ENCODE measurements around the gene RERE. TPM values are rescaled to one million over a fixed set of nuclear protein-coding genes. Genes with fewer than 3 reads are reported as not detected.

RERE gene
- total and polyA plus RNA-seq, 12 donors: 46.5 to 163 (median 139) TPM

DNA sequence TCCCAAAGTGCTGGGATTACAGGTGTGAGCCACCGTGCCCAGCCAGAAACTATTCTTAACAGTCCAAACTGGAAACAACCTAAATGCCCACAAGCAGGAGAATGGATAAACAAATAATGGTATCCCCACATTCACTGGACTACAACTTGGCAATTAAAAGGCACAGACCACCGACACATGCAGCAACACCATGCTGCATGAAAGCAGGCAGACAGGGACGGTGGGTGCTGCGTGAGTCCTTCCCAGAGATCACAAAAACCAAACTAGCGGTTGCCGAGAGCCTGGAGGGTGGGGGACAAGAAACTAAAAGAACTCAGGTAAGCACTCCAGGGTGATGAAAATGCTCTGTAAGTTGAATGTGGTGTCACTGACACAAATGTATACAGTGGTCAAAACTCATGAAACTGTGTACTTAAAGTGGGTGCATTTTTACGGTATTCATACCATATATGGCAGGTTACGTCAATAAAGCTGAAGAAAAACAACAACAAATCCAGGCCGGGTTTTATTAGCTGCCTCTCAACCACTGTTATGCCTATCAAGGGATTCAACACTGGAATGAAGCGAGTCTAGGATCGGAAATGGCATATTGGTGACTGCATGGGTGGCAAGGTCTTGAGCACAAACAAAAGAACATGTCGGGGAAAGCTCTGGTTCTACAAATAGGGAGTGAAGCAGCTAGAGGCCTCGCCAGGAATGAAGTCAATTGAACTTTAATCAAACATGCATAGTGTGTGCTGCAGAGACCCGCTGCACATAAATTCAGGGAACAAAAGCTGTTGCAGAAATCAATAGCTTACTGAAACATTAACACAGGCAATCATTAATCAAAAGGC is 447.2 kb downstream of the RERE start:
- Histone ChIP-seq H3K4me1 (peaks cover 38 to 99% (median 86%) of the 10 kb centered on the region in 9 donors), H3K27me3 (no peaks in the 10 kb centered on the region), H3K9me3 (no peaks in the 10 kb centered on the region), H3K36me3 (peaks cover 0 to 52% (median 0%) of the 10 kb centered on the region in 9 donors), H3K4me3 (peak overlapping the region in 1 of 10 donors; percentile 20), H3K27ac (peak overlapping the region; percentile 57 to 93 (median 87))
- TF ChIP-seq, protein P1, sequence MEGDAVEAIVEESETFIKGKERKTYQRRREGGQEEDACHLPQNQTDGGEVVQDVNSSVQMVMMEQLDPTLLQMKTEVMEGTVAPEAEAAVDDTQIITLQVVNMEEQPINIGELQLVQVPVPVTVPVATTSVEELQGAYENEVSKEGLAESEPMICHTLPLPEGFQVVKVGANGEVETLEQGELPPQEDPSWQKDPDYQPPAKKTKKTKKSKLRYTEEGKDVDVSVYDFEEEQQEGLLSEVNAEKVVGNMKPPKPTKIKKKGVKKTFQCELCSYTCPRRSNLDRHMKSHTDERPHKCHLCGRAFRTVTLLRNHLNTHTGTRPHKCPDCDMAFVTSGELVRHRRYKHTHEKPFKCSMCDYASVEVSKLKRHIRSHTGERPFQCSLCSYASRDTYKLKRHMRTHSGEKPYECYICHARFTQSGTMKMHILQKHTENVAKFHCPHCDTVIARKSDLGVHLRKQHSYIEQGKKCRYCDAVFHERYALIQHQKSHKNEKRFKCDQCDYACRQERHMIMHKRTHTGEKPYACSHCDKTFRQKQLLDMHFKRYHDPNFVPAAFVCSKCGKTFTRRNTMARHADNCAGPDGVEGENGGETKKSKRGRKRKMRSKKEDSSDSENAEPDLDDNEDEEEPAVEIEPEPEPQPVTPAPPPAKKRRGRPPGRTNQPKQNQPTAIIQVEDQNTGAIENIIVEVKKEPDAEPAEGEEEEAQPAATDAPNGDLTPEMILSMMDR (IDR thresholded peaks at IDR 0.05): no peak
- 57 to 61% methylated on average over 14 of the region's 14 CpGs for WGBS, 2 donors
- DNase-seq: peak in 1 of 2 donors; percentile 17
- no peak for ATAC-seq
- intact Hi-C loops (cut with DNase I): loop anchor here in 8 of 10 donors (5.0 kb wide), 2 partner anchors 37 to 52 kb away; no protein-coding TSS in a partner anchor

DNA sequence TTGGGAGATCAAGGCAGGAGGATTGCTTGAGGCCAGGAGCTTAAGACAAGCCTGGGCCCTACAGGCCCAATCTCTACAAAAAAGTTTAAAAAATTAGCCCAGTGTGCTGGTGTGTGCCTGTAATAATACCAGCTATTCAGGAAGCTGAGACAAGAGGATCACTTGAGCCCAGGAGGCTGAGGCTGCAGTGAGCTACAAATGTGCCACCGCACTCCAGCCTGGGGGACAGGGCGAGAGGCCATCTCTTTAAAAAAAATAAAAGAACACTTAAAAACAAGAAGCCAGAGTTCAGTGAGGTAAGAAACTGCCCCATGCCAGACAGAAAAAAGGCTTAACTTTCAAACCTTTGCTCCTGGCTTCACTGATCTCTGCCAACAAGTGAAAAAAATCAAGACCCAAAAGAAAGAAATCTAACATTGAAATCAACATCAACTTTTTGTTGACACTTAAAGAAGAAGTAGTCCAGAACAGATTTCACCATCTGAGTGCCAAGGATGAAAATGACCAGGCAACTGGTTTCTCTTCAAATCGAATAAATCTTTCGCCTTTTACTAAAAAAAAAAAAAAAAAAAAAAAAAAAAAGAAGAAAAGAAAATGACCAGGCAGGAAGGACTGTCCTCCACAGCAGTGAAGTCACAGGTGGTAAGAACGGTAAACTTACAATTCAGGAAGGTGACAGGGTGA is 448.3 kb downstream of the RERE start:
- H3K27ac ChIP-seq: peak overlapping the region in 7 of 10 donors; percentile 83 to 93 (median 89)
- TF ChIP-seq, protein P1 (IDR thresholded peaks at IDR 0.05): no peak
- ATAC-seq (no peak), DNase-seq (no peak)
- WGBS, 2 donors: 65 to 70% methylated on average over 5 of the region's 5 CpGs
- intact Hi-C loops (cut with DNase I): loop anchor here in 1 of 10 donors (10.0 kb wide), 1 partner anchor 156 kb away; no protein-coding TSS in a partner anchor
- no peak overlapping the region for H3K4me3 ChIP-seq
- peaks cover 43 to 100% (median 89%) of the 10 kb centered on the region in 9 donors for H3K4me1 ChIP-seq
- H3K36me3 ChIP-seq: peaks cover 0 to 64% (median 3%) of the 10 kb centered on the region in 9 donors
- H3K27me3 ChIP-seq: no peaks in the 10 kb centered on the region
- no peaks in the 10 kb centered on the region for H3K9me3 ChIP-seq

DNA sequence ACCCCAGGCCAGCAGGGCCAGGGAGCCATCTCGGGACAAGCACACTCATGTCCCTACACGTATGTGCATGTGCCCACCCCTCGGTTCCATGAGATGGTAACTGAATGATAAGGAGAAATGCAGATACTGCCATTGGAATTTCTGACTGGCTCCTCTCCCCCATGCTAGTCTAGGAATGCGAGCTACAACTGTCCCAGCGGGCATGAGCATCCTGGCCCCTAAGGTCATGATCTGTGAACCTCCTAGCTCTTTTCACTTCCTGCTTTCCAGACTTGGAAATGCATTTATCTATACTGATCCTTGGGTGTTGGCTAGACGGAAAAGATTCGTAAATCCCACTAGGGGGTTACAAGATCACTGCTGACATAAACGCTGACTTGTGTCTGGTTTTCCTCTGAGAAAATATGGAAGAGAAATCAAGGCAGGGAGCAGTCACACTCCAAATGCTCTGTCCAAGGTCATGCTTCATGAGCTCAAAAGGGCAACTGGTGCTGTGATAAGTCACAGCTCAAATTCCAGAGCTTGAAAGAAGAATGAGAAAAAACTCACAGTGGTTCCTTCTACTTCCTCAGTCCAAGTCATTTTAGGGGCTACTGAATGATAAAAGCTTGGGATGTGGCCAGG is 449.8 kb downstream of the RERE start:
- H3K27ac ChIP-seq: peak overlapping the region; percentile 19 to 93 (median 79)
- 42 to 54% methylated on average over 8 of the region's 8 CpGs for WGBS, 2 donors
- no peaks in the 10 kb centered on the region for H3K9me3 ChIP-seq
- DNase-seq (peak in 1 of 2 donors; percentile 9), ATAC-seq (no peak)
- intact Hi-C loops (cut with DNase I): loop anchor here in 1 of 10 donors (10.0 kb wide), 1 partner anchor 157 kb away; no protein-coding TSS in a partner anchor
- no peaks in the 10 kb centered on the region for H3K27me3 ChIP-seq
- H3K4me3 ChIP-seq: no peak overlapping the region
- peaks cover 0 to 72% (median 3%) of the 10 kb centered on the region in 9 donors for H3K36me3 ChIP-seq
- TF ChIP-seq, protein P1 (IDR thresholded peaks at IDR 0.05): no peak
- H3K4me1 ChIP-seq: peaks cover 35 to 100% (median 88%) of the 10 kb centered on the region in 9 donors
